ENCODE data around the gene ENTPD1.

The ENTPD1 gene

DNA sequence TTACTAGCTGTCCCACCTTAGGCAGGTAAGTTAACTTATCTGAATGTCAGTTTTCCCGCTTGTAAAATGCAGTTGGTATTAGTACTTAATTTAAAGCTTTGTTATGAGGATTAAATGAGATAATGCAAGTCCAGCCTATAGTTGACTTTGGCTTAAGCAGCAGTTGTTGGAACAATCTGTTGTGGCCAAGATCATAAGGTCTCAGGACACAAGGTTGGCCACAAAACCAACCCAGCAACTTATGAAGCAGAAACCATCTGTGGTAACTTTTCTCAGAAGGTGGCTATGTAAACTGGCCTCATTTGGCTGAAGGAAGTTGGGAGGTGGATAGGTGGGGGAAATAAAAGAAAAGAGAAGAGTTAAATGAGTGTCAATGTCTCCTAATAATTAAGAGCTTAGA, 29.4 kb downstream of the ENTPD1 start:
- ChIA-PET CTCF (interaction anchor here (0.8 to 1.8 kb wide), 2 partner anchors 58 to 92 kb away, joined by 6 to 7 read pairs; partner anchors contain the start of gene TCTN3), POLR2A (no interaction called here)
- Histone ChIP-seq H3K36me3 (ENCODE audit: control insufficient read depth in 2 of 2, insufficient read depth in 1 of 2, low read length in 2 of 2) (no peaks in the 10 kb centered on the region), H3K9me3 (ENCODE audit: control insufficient read depth, insufficient read depth, low read depth, low read length) (no peaks in the 10 kb centered on the region), H3K27ac (ENCODE audit: extremely low read depth, low read depth, low read length) (no peak overlapping the region), H3K4me3 (ENCODE audit: low read depth, low read length) (no peak overlapping the region), H3K4me1 (ENCODE audit: control insufficient read depth, insufficient read depth, low read length) (no peaks in the 10 kb centered on the region)
- TF ChIP-seq KLF10 (tag by site-specific recombination; IDR thresholded peaks at IDR 0.05) (no peak), ZNF664 (tag by site-specific recombination; IDR thresholded peaks at IDR 0.05) (peak; percentile 60; the same call in 1 of the 2 replicates), ZNF311 (tag by site-specific recombination; IDR thresholded peaks at IDR 0.05; ENCODE audit: borderline replicate concordance) (no peak)

DNA sequence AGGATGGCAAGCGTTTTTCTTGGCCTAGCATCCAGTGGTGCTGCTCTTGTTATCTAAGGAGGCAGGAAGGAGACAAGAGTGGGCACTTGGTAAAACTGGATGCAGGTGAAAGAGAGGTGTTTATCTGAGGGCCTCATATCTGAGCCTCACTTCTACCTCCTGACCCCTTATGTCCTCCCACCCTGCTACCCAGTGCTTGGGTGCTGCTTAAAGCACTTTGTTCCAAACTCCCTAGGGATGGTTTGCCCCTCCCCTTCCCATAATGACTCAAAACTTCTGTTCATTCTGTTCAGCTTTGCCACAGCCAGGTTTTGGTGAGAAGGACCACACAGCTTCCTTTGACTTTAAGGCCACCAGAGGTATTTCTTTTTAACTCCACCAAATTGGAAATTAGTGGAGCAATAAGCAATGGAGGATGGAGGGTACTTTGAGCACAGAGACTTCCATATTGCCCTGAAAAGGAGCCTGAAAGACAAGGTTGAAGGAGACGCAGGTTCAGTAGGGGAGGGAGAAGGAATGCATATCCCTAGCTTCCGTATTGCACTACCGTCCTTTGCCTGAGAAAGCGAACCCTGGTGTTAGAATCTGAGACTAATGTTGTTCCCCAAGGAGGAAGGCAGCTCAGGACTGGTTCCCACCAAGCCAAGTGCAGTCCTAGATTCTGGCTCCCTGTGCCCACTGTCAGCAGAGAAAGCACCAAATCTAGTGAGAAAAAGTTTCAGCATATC, 30.1 kb downstream of the ENTPD1 start:
- no peak overlapping the region for H3K4me3 ChIP-seq (ENCODE audit: low read depth, low read length)
- no peaks in the 10 kb centered on the region for H3K4me1 ChIP-seq (ENCODE audit: control insufficient read depth, insufficient read depth, low read length)
- no peaks in the 10 kb centered on the region for H3K9me3 ChIP-seq (ENCODE audit: control insufficient read depth, insufficient read depth, low read depth, low read length)
- ChIA-PET POLR2A (no interaction called here), CTCF (interaction anchor here (0.8 to 1.5 kb wide), 2 partner anchors 57 to 92 kb away, joined by 3 to 6 read pairs; partner anchors contain the start of gene TCTN3)
- no peaks in the 10 kb centered on the region for H3K36me3 ChIP-seq (ENCODE audit: control insufficient read depth in 2 of 2, insufficient read depth in 1 of 2, low read length in 2 of 2)
- TF ChIP-seq ZNF830 (tag by site-specific recombination; IDR thresholded peaks at IDR 0.05; ENCODE audit: low read depth) (no peak), YY1 (tag by site-specific recombination; IDR thresholded peaks at IDR 0.05) (no peak)
- H3K27ac ChIP-seq (ENCODE audit: extremely low read depth, low read depth, low read length), result no peak overlapping the region

DNA sequence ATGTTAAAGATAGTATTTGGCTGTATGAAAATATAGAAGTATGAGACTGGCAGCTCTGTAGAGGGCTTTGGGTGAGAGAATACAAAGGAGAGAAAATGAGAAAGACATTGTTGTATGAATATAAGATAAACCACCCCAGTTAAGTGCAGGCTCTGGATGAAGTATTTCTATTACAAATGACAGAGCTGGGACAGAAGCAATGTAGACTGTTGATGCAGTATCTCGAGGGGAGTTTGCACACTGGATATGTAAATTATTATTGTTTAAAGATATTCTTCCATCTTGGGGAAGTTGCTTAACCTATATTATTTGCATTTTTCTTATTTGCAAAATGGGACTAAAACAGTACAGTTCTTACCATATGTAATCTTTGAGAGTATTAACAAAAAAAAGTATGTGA, 31.5 kb downstream of the ENTPD1 start:
- no peaks in the 10 kb centered on the region for H3K36me3 ChIP-seq (ENCODE audit: control insufficient read depth in 2 of 2, insufficient read depth in 1 of 2, low read length in 2 of 2)
- no peaks in the 10 kb centered on the region for H3K4me1 ChIP-seq (ENCODE audit: control insufficient read depth, insufficient read depth, low read length)
- no peaks in the 10 kb centered on the region for H3K9me3 ChIP-seq (ENCODE audit: control insufficient read depth, insufficient read depth, low read depth, low read length)
- H3K27ac ChIP-seq (ENCODE audit: extremely low read depth, low read depth, low read length), result no peak overlapping the region
- TF ChIP-seq KLF16 (tag by site-specific recombination; IDR thresholded peaks at IDR 0.05) (no peak), GFI1B (tag by site-specific recombination; IDR thresholded peaks at IDR 0.05) (no peak), SCRT2 (tag by site-specific recombination; IDR thresholded peaks at IDR 0.05) (no peak), ZNF239 (tag by site-specific recombination; IDR thresholded peaks at IDR 0.05) (no peak), ZNF596 (tag by site-specific recombination; IDR thresholded peaks at IDR 0.05) (no peak), KLF10 (tag by site-specific recombination; IDR thresholded peaks at IDR 0.05) (no peak), ZNF394 (tag by site-specific recombination; IDR thresholded peaks at IDR 0.05; ENCODE audit: borderline replicate concordance) (no peak), ZNF660 (tag by site-specific recombination; IDR thresholded peaks at IDR 0.05) (no peak), SP3 (tag by site-specific recombination; IDR thresholded peaks at IDR 0.05) (no peak), ZNF133 (tag by site-specific recombination; IDR thresholded peaks at IDR 0.05) (no peak), ZNF341 (tag by site-specific recombination; IDR thresholded peaks at IDR 0.05; ENCODE audit: low read depth) (no peak), ZNF10 (tag by site-specific recombination; IDR thresholded peaks at IDR 0.05) (no peak), ZIC2 (tag by site-specific recombination; IDR thresholded peaks at IDR 0.05) (no peak)
- TF ChIP-seq, protein P1, sequence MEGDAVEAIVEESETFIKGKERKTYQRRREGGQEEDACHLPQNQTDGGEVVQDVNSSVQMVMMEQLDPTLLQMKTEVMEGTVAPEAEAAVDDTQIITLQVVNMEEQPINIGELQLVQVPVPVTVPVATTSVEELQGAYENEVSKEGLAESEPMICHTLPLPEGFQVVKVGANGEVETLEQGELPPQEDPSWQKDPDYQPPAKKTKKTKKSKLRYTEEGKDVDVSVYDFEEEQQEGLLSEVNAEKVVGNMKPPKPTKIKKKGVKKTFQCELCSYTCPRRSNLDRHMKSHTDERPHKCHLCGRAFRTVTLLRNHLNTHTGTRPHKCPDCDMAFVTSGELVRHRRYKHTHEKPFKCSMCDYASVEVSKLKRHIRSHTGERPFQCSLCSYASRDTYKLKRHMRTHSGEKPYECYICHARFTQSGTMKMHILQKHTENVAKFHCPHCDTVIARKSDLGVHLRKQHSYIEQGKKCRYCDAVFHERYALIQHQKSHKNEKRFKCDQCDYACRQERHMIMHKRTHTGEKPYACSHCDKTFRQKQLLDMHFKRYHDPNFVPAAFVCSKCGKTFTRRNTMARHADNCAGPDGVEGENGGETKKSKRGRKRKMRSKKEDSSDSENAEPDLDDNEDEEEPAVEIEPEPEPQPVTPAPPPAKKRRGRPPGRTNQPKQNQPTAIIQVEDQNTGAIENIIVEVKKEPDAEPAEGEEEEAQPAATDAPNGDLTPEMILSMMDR (tag by site-specific recombination; IDR thresholded peaks at IDR 0.05), result no peak
- TF ChIP-seq, protein P2, sequence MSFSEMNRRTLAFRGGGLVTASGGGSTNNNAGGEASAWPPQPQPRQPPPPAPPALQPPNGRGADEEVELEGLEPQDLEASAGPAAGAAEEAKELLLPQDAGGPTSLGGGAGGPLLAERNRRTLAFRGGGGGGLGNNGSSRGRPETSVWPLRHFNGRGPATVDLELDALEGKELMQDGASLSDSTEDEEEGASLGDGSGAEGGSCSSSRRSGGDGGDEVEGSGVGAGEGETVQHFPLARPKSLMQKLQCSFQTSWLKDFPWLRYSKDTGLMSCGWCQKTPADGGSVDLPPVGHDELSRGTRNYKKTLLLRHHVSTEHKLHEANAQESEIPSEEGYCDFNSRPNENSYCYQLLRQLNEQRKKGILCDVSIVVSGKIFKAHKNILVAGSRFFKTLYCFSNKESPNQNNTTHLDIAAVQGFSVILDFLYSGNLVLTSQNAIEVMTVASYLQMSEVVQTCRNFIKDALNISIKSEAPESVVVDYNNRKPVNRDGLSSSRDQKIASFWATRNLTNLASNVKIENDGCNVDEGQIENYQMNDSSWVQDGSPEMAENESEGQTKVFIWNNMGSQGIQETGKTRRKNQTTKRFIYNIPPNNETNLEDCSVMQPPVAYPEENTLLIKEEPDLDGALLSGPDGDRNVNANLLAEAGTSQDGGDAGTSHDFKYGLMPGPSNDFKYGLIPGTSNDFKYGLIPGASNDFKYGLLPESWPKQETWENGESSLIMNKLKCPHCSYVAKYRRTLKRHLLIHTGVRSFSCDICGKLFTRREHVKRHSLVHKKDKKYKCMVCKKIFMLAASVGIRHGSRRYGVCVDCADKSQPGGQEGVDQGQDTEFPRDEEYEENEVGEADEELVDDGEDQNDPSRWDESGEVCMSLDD (tag by site-specific recombination; IDR thresholded peaks at IDR 0.05), result no peak
- TF ChIP-seq, protein P3, sequence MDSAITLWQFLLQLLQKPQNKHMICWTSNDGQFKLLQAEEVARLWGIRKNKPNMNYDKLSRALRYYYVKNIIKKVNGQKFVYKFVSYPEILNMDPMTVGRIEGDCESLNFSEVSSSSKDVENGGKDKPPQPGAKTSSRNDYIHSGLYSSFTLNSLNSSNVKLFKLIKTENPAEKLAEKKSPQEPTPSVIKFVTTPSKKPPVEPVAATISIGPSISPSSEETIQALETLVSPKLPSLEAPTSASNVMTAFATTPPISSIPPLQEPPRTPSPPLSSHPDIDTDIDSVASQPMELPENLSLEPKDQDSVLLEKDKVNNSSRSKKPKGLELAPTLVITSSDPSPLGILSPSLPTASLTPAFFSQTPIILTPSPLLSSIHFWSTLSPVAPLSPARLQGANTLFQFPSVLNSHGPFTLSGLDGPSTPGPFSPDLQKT (IDR thresholded peaks at IDR 0.05; ENCODE audit: borderline replicate concordance, low read depth, low read length), result no peak
- TF ChIP-seq, protein P4, sequence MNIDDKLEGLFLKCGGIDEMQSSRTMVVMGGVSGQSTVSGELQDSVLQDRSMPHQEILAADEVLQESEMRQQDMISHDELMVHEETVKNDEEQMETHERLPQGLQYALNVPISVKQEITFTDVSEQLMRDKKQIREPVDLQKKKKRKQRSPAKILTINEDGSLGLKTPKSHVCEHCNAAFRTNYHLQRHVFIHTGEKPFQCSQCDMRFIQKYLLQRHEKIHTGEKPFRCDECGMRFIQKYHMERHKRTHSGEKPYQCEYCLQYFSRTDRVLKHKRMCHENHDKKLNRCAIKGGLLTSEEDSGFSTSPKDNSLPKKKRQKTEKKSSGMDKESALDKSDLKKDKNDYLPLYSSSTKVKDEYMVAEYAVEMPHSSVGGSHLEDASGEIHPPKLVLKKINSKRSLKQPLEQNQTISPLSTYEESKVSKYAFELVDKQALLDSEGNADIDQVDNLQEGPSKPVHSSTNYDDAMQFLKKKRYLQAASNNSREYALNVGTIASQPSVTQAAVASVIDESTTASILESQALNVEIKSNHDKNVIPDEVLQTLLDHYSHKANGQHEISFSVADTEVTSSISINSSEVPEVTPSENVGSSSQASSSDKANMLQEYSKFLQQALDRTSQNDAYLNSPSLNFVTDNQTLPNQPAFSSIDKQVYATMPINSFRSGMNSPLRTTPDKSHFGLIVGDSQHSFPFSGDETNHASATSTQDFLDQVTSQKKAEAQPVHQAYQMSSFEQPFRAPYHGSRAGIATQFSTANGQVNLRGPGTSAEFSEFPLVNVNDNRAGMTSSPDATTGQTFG (tag by site-specific recombination; IDR thresholded peaks at IDR 0.05; ENCODE audit: borderline replicate concordance), result no peak
- ChIA-PET POLR2A (no interaction called here), CTCF (interaction anchor here (0.5 kb wide), 1 partner anchor 358 kb away, joined by 3 read pairs; no protein-coding TSS in a partner anchor)
- H3K4me3 ChIP-seq (ENCODE audit: low read depth, low read length), result no peak overlapping the region

Measured in HEK293 (cell line).